K562 (cell line): Measurements from ENCODE around the gene ZNF346.

Experiments used
- MTA3 ChIP-seq: fragments of 450-650 bp; formaldehyde crosslinking; IDR thresholded peaks from 2 replicates; pipeline ENCODE4 v1.6.1; 2017; ENCODE audit warnings: mild to moderate bottlenecking, borderline replicate concordance
- NFXL1 ChIP-seq: fragments of 450-650 bp; formaldehyde crosslinking; IDR thresholded peaks from 2 replicates; pipeline ENCODE4 v1.4.0; 2021; ENCODE audit warnings: mild to moderate bottlenecking

- TF ChIP-seq NFXL1 (CRISPR knock-in tag) (no peak), MTA3 (no peak)
Observed at GRCh38 chr5:177128551-177128981, 106.1 kb downstream of the ZNF346 start.
